ENCODE data around the gene NHLH1. TPM values are rescaled to one million over a fixed set of nuclear protein-coding genes. Genes with fewer than 3 reads are reported as not detected.
"Not testable (repeated sequence)": the region's sequence is repeated elsewhere in the genome, so short reads cannot be mapped to it uniquely, and the experiment has no call there.

Gene NHLH1
- total and polyA plus RNA-seq, 4 donors: 0.13 to 0.24 TPM; not detected in 2

DNA sequence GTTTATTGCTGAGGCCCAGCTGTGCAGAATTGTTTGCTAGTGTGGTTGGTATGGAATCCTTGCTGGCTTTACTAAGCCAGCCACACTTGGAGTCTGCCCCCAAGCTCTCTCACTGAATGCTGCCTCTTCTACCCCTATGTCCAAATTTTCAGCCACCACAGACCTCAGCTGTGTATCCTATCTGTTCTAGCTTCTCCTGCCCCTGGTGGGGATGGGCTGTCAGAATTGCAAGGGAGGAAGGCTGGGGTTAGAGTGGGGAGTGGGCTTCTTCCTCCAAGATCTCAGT is 4.4 kb downstream of the NHLH1 start:
- no peak for ATAC-seq (ENCODE audit: low FRiP score)
- intact Hi-C loops (cut with DNase I): no loop called here
- no peak overlapping the region for H3K27ac ChIP-seq (ENCODE audit: low read depth in 1 of 2, low read length in 2 of 2)

GRCh38 chr1:160371756-160372155 is 4.9 kb downstream of the NHLH1 start:
- no peak overlapping the region for H3K4me3 ChIP-seq (ENCODE audit: low read length in 2 of 2)
- intact Hi-C loops (cut with DNase I): no loop called here
- no peaks in the 10 kb centered on the region for H3K36me3 ChIP-seq (ENCODE audit: control insufficient read depth in 1 of 2, insufficient read depth in 2 of 2, low read length in 1 of 2)
- no peak for DNase-seq
- 85 to 93% methylated on average over 4 of the region's 4 CpGs for whole genome bisulfite sequencing, 2 donors
- H3K9me3 ChIP-seq (ENCODE audit: control insufficient read depth, low read length): no peaks in the 10 kb centered on the region
- H3K27me3 ChIP-seq (ENCODE audit: control insufficient read depth in 1 of 2, insufficient read depth in 2 of 2, low read length in 1 of 2): no peaks in the 10 kb centered on the region
- ATAC-seq (ENCODE audit: low FRiP score): no peak
- H3K27ac ChIP-seq (ENCODE audit: low read depth in 1 of 2, low read length in 2 of 2): no peak overlapping the region
- H3K4me1 ChIP-seq (ENCODE audit: control insufficient read depth in 1 of 2, insufficient read depth in 2 of 2, low read length in 2 of 2): no peaks in the 10 kb centered on the region

More for the DNA sequence above, 4.4 kb downstream of the NHLH1 start:
- H3K4me1 ChIP-seq (ENCODE audit: control insufficient read depth in 1 of 2, insufficient read depth in 2 of 2, low read length in 2 of 2): no peaks in the 10 kb centered on the region
- DNase-seq: no peak
- no peak overlapping the region for H3K4me3 ChIP-seq (ENCODE audit: low read length in 2 of 2)
- no peaks in the 10 kb centered on the region for H3K27me3 ChIP-seq (ENCODE audit: control insufficient read depth in 1 of 2, insufficient read depth in 2 of 2, low read length in 1 of 2)
- no peaks in the 10 kb centered on the region for H3K9me3 ChIP-seq (ENCODE audit: control insufficient read depth, low read length)
- H3K36me3 ChIP-seq (ENCODE audit: control insufficient read depth in 1 of 2, insufficient read depth in 2 of 2, low read length in 1 of 2): no peaks in the 10 kb centered on the region

DNA sequence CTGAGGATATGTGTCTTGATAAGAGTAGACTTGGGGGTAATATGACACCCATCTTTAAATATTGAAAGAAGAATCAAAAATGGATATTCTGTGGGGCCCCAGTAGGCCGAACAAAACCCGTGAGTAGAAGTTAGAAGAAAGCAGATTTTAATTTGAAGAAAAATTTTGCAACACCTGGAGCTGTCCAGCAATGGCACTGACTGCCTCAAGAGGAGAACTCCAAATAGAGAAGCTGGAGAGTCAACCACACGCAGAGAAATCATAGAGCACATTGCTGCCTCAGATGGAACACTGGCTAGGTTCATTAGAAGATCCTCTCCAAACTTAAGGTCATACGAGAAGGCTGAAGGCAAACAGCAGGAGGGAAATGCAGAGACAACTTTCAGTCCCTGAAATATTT is 6.8 kb downstream of the NHLH1 start:
- DNase-seq (no peak), ATAC-seq (ENCODE audit: low FRiP score) (no peak)
- 85 to 87% methylated on average over 4 of the region's 4 CpGs for WGBS, 2 donors
- intact Hi-C loops (cut with DNase I): no loop called here
- H3K9me3 ChIP-seq (ENCODE audit: control insufficient read depth, low read length): no peaks in the 10 kb centered on the region
- H3K27me3 ChIP-seq (ENCODE audit: control insufficient read depth in 1 of 2, insufficient read depth in 2 of 2, low read length in 1 of 2): no peaks in the 10 kb centered on the region
- H3K36me3 ChIP-seq (ENCODE audit: control insufficient read depth in 1 of 2, insufficient read depth in 2 of 2, low read length in 1 of 2): no peaks in the 10 kb centered on the region
- no peaks in the 10 kb centered on the region for H3K4me1 ChIP-seq (ENCODE audit: control insufficient read depth in 1 of 2, insufficient read depth in 2 of 2, low read length in 2 of 2)
- no peak overlapping the region for H3K27ac ChIP-seq (ENCODE audit: low read depth in 1 of 2, low read length in 2 of 2)
- no peak overlapping the region for H3K4me3 ChIP-seq (ENCODE audit: low read length in 2 of 2)

- no peak overlapping the region for H3K4me3 ChIP-seq (ENCODE audit: low read length in 2 of 2)
- intact Hi-C loops (cut with DNase I): no loop called here
- no peaks in the 10 kb centered on the region for H3K36me3 ChIP-seq (ENCODE audit: control insufficient read depth in 1 of 2, insufficient read depth in 2 of 2, low read length in 1 of 2)
- DNase-seq (no peak), ATAC-seq (ENCODE audit: low FRiP score) (no peak)
- H3K27ac ChIP-seq (ENCODE audit: low read depth in 1 of 2, low read length in 2 of 2): no peak overlapping the region
- H3K9me3 ChIP-seq (ENCODE audit: control insufficient read depth, low read length): no peaks in the 10 kb centered on the region
- H3K27me3 ChIP-seq (ENCODE audit: control insufficient read depth in 1 of 2, insufficient read depth in 2 of 2, low read length in 1 of 2): no peaks in the 10 kb centered on the region
- H3K4me1 ChIP-seq (ENCODE audit: control insufficient read depth in 1 of 2, insufficient read depth in 2 of 2, low read length in 2 of 2): no peaks in the 10 kb centered on the region
- 55% methylated on average over 6 of the region's 6 CpGs for WGBS, 2 donors
Observed at GRCh38 chr1:160374306-160375110, 7.6 kb downstream of the NHLH1 start.

DNA sequence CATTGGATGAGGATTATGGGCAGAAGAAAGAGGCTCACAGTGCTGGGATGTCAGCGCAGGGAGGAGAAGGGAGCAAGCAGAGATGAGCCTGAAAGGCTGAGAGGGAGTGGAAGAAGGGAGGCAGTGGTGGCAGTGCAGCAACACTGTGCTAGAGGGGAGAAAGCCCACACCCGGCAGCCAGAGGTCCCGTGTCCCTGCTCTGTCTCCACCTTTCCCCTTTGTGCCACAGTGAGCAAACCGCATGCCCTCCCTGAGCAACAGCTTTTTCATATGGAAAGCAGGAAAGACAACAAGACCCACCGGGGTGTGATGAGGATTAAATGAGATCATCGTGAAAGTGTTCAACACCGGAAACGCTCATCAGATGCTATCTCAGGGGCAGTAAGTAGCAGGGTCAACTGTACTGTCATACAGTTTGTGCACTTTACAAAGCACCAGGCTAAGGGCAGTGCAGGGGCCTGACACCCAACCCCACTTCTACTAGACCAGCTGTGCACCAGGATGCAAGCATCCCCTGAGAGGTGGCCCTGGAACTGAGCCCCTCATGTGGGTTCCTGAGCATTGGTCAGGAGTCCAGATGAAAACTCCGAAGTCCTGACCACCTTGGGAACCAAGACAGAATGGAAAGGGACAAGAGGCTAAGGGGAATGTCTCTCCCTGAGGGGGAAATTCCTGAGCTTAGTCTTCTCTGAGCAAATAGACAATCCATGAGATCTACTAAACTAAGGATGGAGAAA is 9.1 kb downstream of the NHLH1 start:
- Histone ChIP-seq H3K4me3 (ENCODE audit: low read length in 2 of 2) (no peak overlapping the region), H3K27me3 (ENCODE audit: control insufficient read depth in 1 of 2, insufficient read depth in 2 of 2, low read length in 1 of 2) (no peaks in the 10 kb centered on the region), H3K4me1 (ENCODE audit: control insufficient read depth in 1 of 2, insufficient read depth in 2 of 2, low read length in 2 of 2) (no peaks in the 10 kb centered on the region), H3K9me3 (ENCODE audit: control insufficient read depth, low read length) (no peaks in the 10 kb centered on the region), H3K36me3 (ENCODE audit: control insufficient read depth in 1 of 2, insufficient read depth in 2 of 2, low read length in 1 of 2) (no peaks in the 10 kb centered on the region), H3K27ac (ENCODE audit: low read depth in 1 of 2, low read length in 2 of 2) (no peak overlapping the region)
- ATAC-seq (ENCODE audit: low FRiP score) (peak; percentile 24), DNase-seq (no peak)
- 32 to 35% methylated on average over 9 of the region's 9 CpGs for WGBS, 2 donors
- intact Hi-C loops (cut with DNase I): no loop called here

DNA sequence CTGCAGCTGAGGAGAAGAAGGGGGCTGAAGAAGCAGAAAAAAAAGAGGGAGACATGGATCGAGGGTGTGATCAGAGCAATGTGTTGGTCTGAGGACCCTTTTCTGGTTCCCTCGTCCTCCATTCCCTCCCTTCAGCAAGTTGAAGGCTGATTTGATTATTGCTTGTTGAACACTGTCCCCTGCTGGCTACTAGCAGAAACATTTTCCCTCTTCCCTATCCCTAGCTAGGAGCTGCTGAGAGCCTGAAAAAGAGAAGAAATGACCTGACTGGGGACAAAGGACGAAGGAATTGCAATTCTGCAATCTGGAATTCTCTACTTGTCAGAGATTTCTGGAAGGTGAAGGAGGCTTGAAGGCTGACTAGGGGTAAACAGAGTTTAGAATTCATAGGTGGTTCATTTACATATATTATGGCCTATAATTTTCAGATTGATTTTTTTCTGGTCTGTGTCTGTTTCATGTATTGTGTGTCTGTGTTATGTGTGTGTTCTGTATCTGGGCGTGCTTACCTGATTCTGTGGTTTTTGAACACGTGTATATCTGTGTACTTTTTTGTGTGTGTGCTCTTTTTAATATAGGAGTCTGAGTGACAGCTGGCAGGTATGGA is 9.8 kb downstream of the NHLH1 start:
- WGBS, 2 donors: 16 to 17% methylated on average over 5 of the region's 5 CpGs
- H3K9me3 ChIP-seq (ENCODE audit: control insufficient read depth, low read length): no peaks in the 10 kb centered on the region
- H3K4me1 ChIP-seq (ENCODE audit: control insufficient read depth in 1 of 2, insufficient read depth in 2 of 2, low read length in 2 of 2): no peaks in the 10 kb centered on the region
- H3K4me3 ChIP-seq (ENCODE audit: low read length in 2 of 2): no peak overlapping the region
- ATAC-seq (ENCODE audit: low FRiP score) (peak; percentile 77), DNase-seq (no peak)
- H3K36me3 ChIP-seq (ENCODE audit: control insufficient read depth in 1 of 2, insufficient read depth in 2 of 2, low read length in 1 of 2): no peaks in the 10 kb centered on the region
- intact Hi-C loops (cut with DNase I): no loop called here
- no peak overlapping the region for H3K27ac ChIP-seq (ENCODE audit: low read depth in 1 of 2, low read length in 2 of 2)
- H3K27me3 ChIP-seq (ENCODE audit: control insufficient read depth in 1 of 2, insufficient read depth in 2 of 2, low read length in 1 of 2): no peaks in the 10 kb centered on the region

GRCh38 chr1:160377585-160378206 is 10.8 kb downstream of the NHLH1 start:
- no peaks in the 10 kb centered on the region for H3K27me3 ChIP-seq (ENCODE audit: control insufficient read depth in 1 of 2, insufficient read depth in 2 of 2, low read length in 1 of 2)
- H3K4me3 ChIP-seq (ENCODE audit: low read length in 2 of 2): no peak overlapping the region
- DNase-seq (no peak), ATAC-seq (ENCODE audit: low FRiP score) (no peak)
- H3K4me1 ChIP-seq (ENCODE audit: control insufficient read depth in 1 of 2, insufficient read depth in 2 of 2, low read length in 2 of 2): no peaks in the 10 kb centered on the region
- no peak overlapping the region for H3K27ac ChIP-seq (ENCODE audit: low read depth in 1 of 2, low read length in 2 of 2)
- WGBS, 2 donors: 74% methylated on average over 7 of the region's 7 CpGs
- no peaks in the 10 kb centered on the region for H3K9me3 ChIP-seq (ENCODE audit: control insufficient read depth, low read length)
- intact Hi-C loops (cut with DNase I): no loop called here
- no peaks in the 10 kb centered on the region for H3K36me3 ChIP-seq (ENCODE audit: control insufficient read depth in 1 of 2, insufficient read depth in 2 of 2, low read length in 1 of 2)

- H3K4me1 ChIP-seq (ENCODE audit: control insufficient read depth in 1 of 2, insufficient read depth in 2 of 2, low read length in 2 of 2); H3K4me3 ChIP-seq (ENCODE audit: low read length in 2 of 2); H3K27me3 ChIP-seq (ENCODE audit: control insufficient read depth in 1 of 2, insufficient read depth in 2 of 2, low read length in 1 of 2); DNase-seq; H3K9me3 ChIP-seq (ENCODE audit: control insufficient read depth, low read length); intact Hi-C loops (cut with DNase I); ATAC-seq (ENCODE audit: low FRiP score); H3K27ac ChIP-seq (ENCODE audit: low read depth in 1 of 2, low read length in 2 of 2); H3K36me3 ChIP-seq (ENCODE audit: control insufficient read depth in 1 of 2, insufficient read depth in 2 of 2, low read length in 1 of 2): not testable (repeated sequence)
- 90 to 96% methylated on average over 2 of the region's 2 CpGs for WGBS, 2 donors
Observed at GRCh38 chr1:160384812-160385211, 17.9 kb downstream of the NHLH1 start.
